ENCODE results near the gene PSMD11. TPM values are rescaled to one million over a fixed set of nuclear protein-coding genes. Genes with fewer than 3 reads are reported as not detected.
A peak's percentile ranks its signal among the peaks of the same experiment; 100 is the strongest.

PSMD11 gene
- total RNA-seq, 1 experiment from 2014 or later = 169 TPM

GRCh38 chr17:32498391-32498790 lies 54.1 kb downstream of the PSMD11 start:
- no peaks in the 10 kb centered on the region for H3K79me2 ChIP-seq (ENCODE audit: insufficient read depth, low read length)
- no peak overlapping the region for H3K18ac ChIP-seq (ENCODE audit: insufficient read length, low read depth, low read length)
- no peak overlapping the region for H3K56ac ChIP-seq (ENCODE audit: insufficient read length, low read depth, low read length)
- H2BK120ac ChIP-seq (ENCODE audit: low read depth, low read length, poor library complexity, severe bottlenecking) = no peak overlapping the region
- peak; percentile 73 for DNase-seq
- H3K9me3 ChIP-seq (ENCODE audit: control insufficient read depth, low read depth, low read length) = no peaks in the 10 kb centered on the region
- H3K23ac ChIP-seq (ENCODE audit: insufficient read length, low read depth, low read length) = no peak overlapping the region
- no peaks in the 10 kb centered on the region for H3K79me1 ChIP-seq (ENCODE audit: insufficient read depth, low read depth, low read length, poor library complexity, severe bottlenecking)
- no peak overlapping the region for H4K91ac ChIP-seq (ENCODE audit: insufficient read length, low read depth, low read length)
- H2BK12ac ChIP-seq (ENCODE audit: insufficient read length, low read depth, low read length) = no peak overlapping the region
- no peaks in the 10 kb centered on the region for H3K27me3 Mint-ChIP-seq (ENCODE audit: low read depth)
- no peaks in the 10 kb centered on the region for H4K20me1 ChIP-seq (ENCODE audit: control insufficient read depth, insufficient read depth, insufficient read length)
- no peak for TF ChIP-seq CTCF (conservative IDR thresholded peaks at IDR 0.05)
- no peak overlapping the region for H3K4me3 Mint-ChIP-seq
- H3K9ac ChIP-seq (ENCODE audit: extremely low read depth, insufficient read length, low read length) = no peak overlapping the region
- no peak overlapping the region; a peak in 2 of 7 replicates for H3K27ac Mint-ChIP-seq
- no peaks in the 10 kb centered on the region for H3K4me1 ChIP-seq (ENCODE audit: insufficient read depth, low read length)
- H3K36me3 Mint-ChIP-seq (ENCODE audit: insufficient read depth in 1 of 3, low read depth in 3 of 3) = peaks cover 0 to 5% (median 3%) of the 10 kb centered on the region in 3 experiments; a peak in 4 of 7 replicates
- H4K5ac ChIP-seq (ENCODE audit: insufficient read length, low read depth, low read length) = no peak overlapping the region
- H3K14ac ChIP-seq (ENCODE audit: insufficient read depth, low read length) = no peak overlapping the region
- H3K4me1 Mint-ChIP-seq = peaks cover 14% of the 10 kb centered on the region in 2 experiments
- no peak overlapping the region for H3K27ac ChIP-seq (ENCODE audit: insufficient read length, low read depth, low read length)
- H3K23me2 ChIP-seq (ENCODE audit: insufficient read length, low read depth, low read length, poor library complexity, severe bottlenecking) = no peaks in the 10 kb centered on the region
- no peak overlapping the region for H3T11ph ChIP-seq (ENCODE audit: low read length)
- no peaks in the 10 kb centered on the region for H3K9me3 Mint-ChIP-seq
- H4K8ac ChIP-seq (replicated peaks; ENCODE audit: insufficient read length, low read depth, low read length) = no peak overlapping the region
- H2AFZ ChIP-seq (ENCODE audit: low read length) = no peak overlapping the region
- no peak overlapping the region for H2BK20ac ChIP-seq (ENCODE audit: low read depth, low read length, poor library complexity, severe bottlenecking)
- no peak overlapping the region for H3K4ac ChIP-seq (ENCODE audit: low read depth, low read length)
- no peaks in the 10 kb centered on the region for H3K27me3 ChIP-seq (ENCODE audit: insufficient read depth, low read length)
- no peak overlapping the region for H2BK15ac ChIP-seq (ENCODE audit: low read depth, low read length)
- WGBS (ENCODE audit: extremely low coverage, insufficient read length, low lambda C conversion rate) = no CpG with 5 or more reads among the region's 9 CpGs
- H2BK5ac ChIP-seq (ENCODE audit: insufficient read length, low read length) = no peak overlapping the region
- no peak overlapping the region for H3K4me2 ChIP-seq (ENCODE audit: insufficient read depth, insufficient read length, low read length)
- no peak overlapping the region for H2AK5ac ChIP-seq (ENCODE audit: insufficient read length, low read length)
